ENCODE data around the gene TIMMDC1. TPM values are rescaled to one million over a fixed set of nuclear protein-coding genes. Genes with fewer than 3 reads are reported as not detected.

TIMMDC1 gene
- total and polyA plus RNA-seq, 10 donors: 33.0 to 85.7 (median 71.4) TPM

GRCh38 chr3:119457246-119457645 lies 41.1 kb upstream of the TIMMDC1 start:
- no peak overlapping the region for H3K4me3 ChIP-seq
- intact Hi-C loops (cut with DNase I; ENCODE audit: low total_unique reads): no loop called here
- H3K36me3 ChIP-seq: peaks cover 0 to 97% (median 72%) of the 10 kb centered on the region in 6 donors
- peak overlapping the region in 4 of 8 donors; percentile 19 to 68 (median 58) for H3K27ac ChIP-seq
- DNase-seq: no peak
- WGBS, 5 donors: 67 to 89% (median 69%) methylated on average over 4 of the region's 4 CpGs
- TF ChIP-seq POLR2A (IDR thresholded peaks at IDR 0.05) (no peak), POLR2AphosphoS5 (IDR thresholded peaks at IDR 0.05) (peak in 1 of 3 donors; percentile 24)
- H3K4me1 ChIP-seq: peaks cover 14 to 85% (median 46%) of the 10 kb centered on the region in 6 donors
- no peaks in the 10 kb centered on the region for H3K9me3 ChIP-seq
- no peaks in the 10 kb centered on the region for H3K27me3 ChIP-seq (replicated peaks in 1 of 7)

- TF ChIP-seq CTCF (IDR thresholded peaks at IDR 0.05 in 8 of 11, conservative IDR thresholded peaks at IDR 0.05 in 3 of 11) (peak in 10 of 11 experiments; percentile 19 to 60 (median 48)), POLR2AphosphoS5 (IDR thresholded peaks at IDR 0.05) (peak; percentile 99 to 100 (median 100)), POLR2A (IDR thresholded peaks at IDR 0.05) (peak; percentile 89 to 94 (median 92))
- Histone ChIP-seq H3K4me3 (peak within 1 kb of the TSS; percentile 74 to 89 (median 82)), H3K27me3 (replicated peaks in 1 of 7) (no peaks in the 10 kb centered on the region), H3K36me3 (peaks cover 0 to 35% (median 25%) of the 10 kb centered on the region in 6 donors), H3K9me3 (no peaks in the 10 kb centered on the region), H3K27ac (peak within 1 kb of the TSS; percentile 86 to 95 (median 90)), H3K4me1 (peaks cover 16 to 60% (median 51%) of the 10 kb centered on the region in 6 donors)
- 3 to 5% (median 4%) methylated on average over 41 to 51 of the region's 51 CpGs for WGBS, 5 donors
- peak; percentile 100 for DNase-seq
- intact Hi-C loops (cut with DNase I; ENCODE audit: low total_unique reads): loop anchor here (10.0 kb wide), 1 partner anchor 631 kb away; the partner anchor contains the start of gene GSK3B
Measured at GRCh38 chr3:119463171-119464169, 34.9 kb upstream of the TIMMDC1 start, which contains the start of gene TMEM39A. Gene TMEM39A (minus strand): TSS chr3:119463615. CDS start chr3:119462074, 1,541 bp downstream.

GRCh38 chr3:119468041-119468440 lies 30.3 kb upstream of the TIMMDC1 start:
- peak overlapping the region in 6 of 8 donors; percentile 76 to 93 (median 89) for H3K27ac ChIP-seq
- intact Hi-C loops (cut with DNase I; ENCODE audit: low total_unique reads): loop anchor here (10.0 kb wide), 1 partner anchor 627 kb away; the partner anchor contains the start of gene GSK3B
- H3K36me3 ChIP-seq: peaks cover 0 to 26% (median 9%) of the 10 kb centered on the region in 6 donors
- WGBS, 5 donors: 86 to 92% (median 89%) methylated on average over 2 of the region's 2 CpGs
- peaks cover 14 to 46% (median 34%) of the 10 kb centered on the region in 6 donors for H3K4me1 ChIP-seq
- H3K9me3 ChIP-seq: no peaks in the 10 kb centered on the region
- TF ChIP-seq CTCF (IDR thresholded peaks at IDR 0.05 in 8 of 11, conservative IDR thresholded peaks at IDR 0.05 in 3 of 11) (no peak), POLR2AphosphoS5 (IDR thresholded peaks at IDR 0.05) (no peak), POLR2A (IDR thresholded peaks at IDR 0.05) (no peak)
- H3K27me3 ChIP-seq (replicated peaks in 1 of 7): no peaks in the 10 kb centered on the region
- H3K4me3 ChIP-seq: peak overlapping the region in 4 of 8 donors; percentile 99 to 100 (median 100)
- no peak for DNase-seq

GRCh38 chr3:119469418-119470189 lies 28.7 kb upstream of the TIMMDC1 start:
- Histone ChIP-seq H3K27ac (peak overlapping the region; percentile 76 to 93 (median 86)), H3K9me3 (no peaks in the 10 kb centered on the region), H3K36me3 (peaks cover 0 to 42% (median 18%) of the 10 kb centered on the region in 6 donors), H3K4me1 (peaks cover 14 to 38% (median 25%) of the 10 kb centered on the region in 6 donors), H3K4me3 (peak overlapping the region; percentile 78 to 100 (median 100)), H3K27me3 (replicated peaks in 1 of 7) (no peaks in the 10 kb centered on the region)
- TF ChIP-seq CTCF (IDR thresholded peaks at IDR 0.05 in 8 of 11, conservative IDR thresholded peaks at IDR 0.05 in 3 of 11): peak in 1 of 11 experiments; percentile 1
- TF ChIP-seq POLR2A (IDR thresholded peaks at IDR 0.05): no peak
- intact Hi-C loops (cut with DNase I; ENCODE audit: low total_unique reads): loop anchor here (10.0 kb wide), 1 partner anchor 625 kb away; the partner anchor contains the start of gene GSK3B
- DNase-seq: no peak
- WGBS, 5 donors: 7 to 14% (median 10%) methylated on average over 16 of the region's 16 CpGs

All from spleen (tissue), 11 donors.